ENCODE data around the gene HPGDS. TPM values are rescaled to one million over a fixed set of nuclear protein-coding genes. Genes with fewer than 3 reads are reported as not detected.

Gene HPGDS
- total RNA-seq, 1 experiment from 2014 or later: not detected

- TF ChIP-seq CTCF (conservative IDR thresholded peaks at IDR 0.05; ENCODE audit: low read depth, low read length) (no peak), EZH2 (IDR thresholded peaks at IDR 0.05; ENCODE audit: low read length, unreplicated experiment) (no peak), EZH2phosphoT487 (IDR thresholded peaks at IDR 0.05; ENCODE audit: borderline replicate concordance, low read length) (no peak)
- Histone ChIP-seq H3K4me3 (ENCODE audit: low read length) (no peak overlapping the region), H3K4me1 (ENCODE audit: insufficient read depth, low read length) (no peaks in the 10 kb centered on the region), H3K9ac (ENCODE audit: low read length) (no peak overlapping the region), H3K9me2 (replicated peaks; ENCODE audit: low read length) (no peaks in the 10 kb centered on the region), H3K27ac (ENCODE audit: low read length) (no peak overlapping the region), H3F3A (ENCODE audit: low read length, unreplicated experiment) (no peaks in the 10 kb centered on the region), H3K79me2 (ENCODE audit: low read length) (no peaks in the 10 kb centered on the region), H3K9me3 (ENCODE audit: low read length) (no peaks in the 10 kb centered on the region), H2AFZ (ENCODE audit: low read length) (no peak overlapping the region), H3K36me3 (ENCODE audit: low read depth, low read length) (no peaks in the 10 kb centered on the region), H3K27me3 (ENCODE audit: low read length) (no peaks in the 10 kb centered on the region), H4K20me1 (ENCODE audit: low read length) (no peaks in the 10 kb centered on the region), H3K4me2 (ENCODE audit: low read length) (no peak overlapping the region)
- no peak for DNase-seq
- no peak for ATAC-seq
- intact Hi-C loops (cut with micrococcal nuclease): no loop called here
- BruUV-seq (replicated peaks): no TSS peak
- ChIA-PET POLR2A (ENCODE audit: unreplicated experiment) (no interaction called here), CTCF (no interaction called here)
These were observed 32.7 kb upstream of the HPGDS start for GRCh38 chr4:94375364-94375763.

DNA sequence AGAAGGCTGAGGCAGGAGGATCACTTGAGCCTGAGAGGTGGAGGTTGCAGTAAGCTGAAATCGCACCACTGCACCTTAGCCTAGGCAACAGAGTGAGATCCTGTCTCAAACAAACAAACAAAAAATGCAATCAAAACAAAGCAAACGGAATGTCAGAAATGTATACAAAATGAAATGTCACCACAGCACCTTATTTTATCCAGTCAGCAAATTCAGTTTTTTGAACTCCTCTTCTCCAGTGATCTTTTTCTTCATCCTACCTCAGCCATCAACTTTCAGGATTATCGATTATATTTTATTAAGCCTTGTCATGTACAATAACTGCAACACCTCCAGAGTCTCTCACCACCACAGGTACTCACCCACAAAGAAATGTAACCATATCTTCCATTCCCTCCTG, 31.1 kb upstream of the HPGDS start:
- no peaks in the 10 kb centered on the region for H4K20me1 ChIP-seq (ENCODE audit: low read length)
- intact Hi-C loops (cut with micrococcal nuclease): no loop called here
- no peaks in the 10 kb centered on the region for H3K79me2 ChIP-seq (ENCODE audit: low read length)
- H3K9me3 ChIP-seq (ENCODE audit: low read length): no peaks in the 10 kb centered on the region
- ATAC-seq (no peak), DNase-seq (no peak)
- H3K4me2 ChIP-seq (ENCODE audit: low read length): no peak overlapping the region
- H2AFZ ChIP-seq (ENCODE audit: low read length): no peak overlapping the region
- TF ChIP-seq CTCF (conservative IDR thresholded peaks at IDR 0.05; ENCODE audit: low read depth, low read length): no peak
- TF ChIP-seq EZH2 (IDR thresholded peaks at IDR 0.05; ENCODE audit: low read length, unreplicated experiment): no peak
- no peak for TF ChIP-seq EZH2phosphoT487 (IDR thresholded peaks at IDR 0.05; ENCODE audit: borderline replicate concordance, low read length)
- ChIA-PET POLR2A (ENCODE audit: unreplicated experiment) (no interaction called here), CTCF (no interaction called here)
- H3F3A ChIP-seq (ENCODE audit: low read length, unreplicated experiment): no peaks in the 10 kb centered on the region
- no peaks in the 10 kb centered on the region for H3K36me3 ChIP-seq (ENCODE audit: low read depth, low read length)
- no TSS peak for BruUV-seq (replicated peaks)
- no peaks in the 10 kb centered on the region for H3K4me1 ChIP-seq (ENCODE audit: insufficient read depth, low read length)
- H3K9me2 ChIP-seq (replicated peaks; ENCODE audit: low read length): no peaks in the 10 kb centered on the region
- no peak overlapping the region for H3K9ac ChIP-seq (ENCODE audit: low read length)
- no peak overlapping the region for H3K4me3 ChIP-seq (ENCODE audit: low read length)
- no peaks in the 10 kb centered on the region for H3K27me3 ChIP-seq (ENCODE audit: low read length)
- H3K27ac ChIP-seq (ENCODE audit: low read length): no peak overlapping the region

DNA sequence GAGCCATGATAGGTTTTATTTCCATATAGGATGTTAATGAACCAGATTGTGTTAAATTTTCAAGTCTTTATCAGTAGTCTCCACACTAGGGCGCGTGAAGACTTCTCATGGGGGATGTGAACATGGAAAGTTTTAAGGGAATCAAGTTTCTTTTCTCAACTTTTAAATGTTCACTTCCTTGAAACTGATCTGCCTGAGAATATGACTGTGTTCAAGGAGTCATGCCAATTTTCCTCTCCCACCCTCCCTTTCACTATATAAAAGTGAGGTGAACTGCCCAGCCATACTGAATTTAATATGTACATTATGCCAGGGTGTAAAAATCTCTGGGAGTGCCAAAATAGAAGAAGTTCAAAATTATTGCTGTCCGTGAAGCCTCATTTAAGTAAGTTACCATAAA, 30.4 kb upstream of the HPGDS start:
- H3K4me3 ChIP-seq (ENCODE audit: low read length): no peak overlapping the region
- ChIA-PET POLR2A (ENCODE audit: unreplicated experiment) (no interaction called here), CTCF (no interaction called here)
- ATAC-seq (no peak), DNase-seq (no peak)
- no peak overlapping the region for H2AFZ ChIP-seq (ENCODE audit: low read length)
- H3K27me3 ChIP-seq (ENCODE audit: low read length): no peaks in the 10 kb centered on the region
- no peaks in the 10 kb centered on the region for H3K36me3 ChIP-seq (ENCODE audit: low read depth, low read length)
- no peaks in the 10 kb centered on the region for H3K79me2 ChIP-seq (ENCODE audit: low read length)
- H3K9me2 ChIP-seq (replicated peaks; ENCODE audit: low read length): no peaks in the 10 kb centered on the region
- H3K4me2 ChIP-seq (ENCODE audit: low read length): no peak overlapping the region
- intact Hi-C loops (cut with micrococcal nuclease): no loop called here
- no peaks in the 10 kb centered on the region for H3K4me1 ChIP-seq (ENCODE audit: insufficient read depth, low read length)
- H3F3A ChIP-seq (ENCODE audit: low read length, unreplicated experiment): no peaks in the 10 kb centered on the region
- no peak for TF ChIP-seq EZH2 (IDR thresholded peaks at IDR 0.05; ENCODE audit: low read length, unreplicated experiment)
- TF ChIP-seq EZH2phosphoT487 (IDR thresholded peaks at IDR 0.05; ENCODE audit: borderline replicate concordance, low read length): no peak
- no peak for TF ChIP-seq CTCF (conservative IDR thresholded peaks at IDR 0.05; ENCODE audit: low read depth, low read length)
- H3K9me3 ChIP-seq (ENCODE audit: low read length): no peaks in the 10 kb centered on the region
- H3K9ac ChIP-seq (ENCODE audit: low read length): no peak overlapping the region
- no peaks in the 10 kb centered on the region for H4K20me1 ChIP-seq (ENCODE audit: low read length)
- no TSS peak for BruUV-seq (replicated peaks)
- H3K27ac ChIP-seq (ENCODE audit: low read length): no peak overlapping the region
